Activated CD4-positive, alpha-beta T cell treated with anti-CD3 and anti-CD28 coated beads, Interleukin-2, amount 10 ng/mL, durations not matched to agents 7 days and 5 days (primary cell): ENCODE data around the gene SLCO3A1. TPM values are rescaled to one million over a fixed set of nuclear protein-coding genes. Genes with fewer than 3 reads are reported as not detected.

ENCODE experiments used
- CTCF ChIA-PET: fragments of 350-600 bp; sonication (Branson Sonifier 250); formaldehyde crosslinking; loops from one replicate; lab custom pipeline; 2021; ENCODE audit warnings: antibody characterized with exemption; lab: Charles Lee
- POLR2A ChIA-PET: fragments of 350-600 bp; sonication (Branson Sonifier 250); formaldehyde crosslinking; loops from one replicate; lab custom pipeline; 2021; ENCODE audit warnings: antibody characterized with exemption; lab: Charles Lee
- DNase-seq: peaks from one replicate; pipeline ENCODE4 v3.0.0-alpha.2; 2020
- H3K27ac Mint-ChIP-seq: one replicate; pipeline ENCODE4 v1.8.0; 2021; ENCODE audit warnings: mild to moderate bottlenecking, moderate library complexity, mixed read lengths
- H3K27me3 Mint-ChIP-seq: one replicate; pipeline ENCODE4 v1.8.0; 2021; ENCODE audit warnings: mixed read lengths
- H3K36me3 Mint-ChIP-seq: one replicate; pipeline ENCODE4 v1.8.0; 2021; ENCODE audit warnings: low read depth, mixed read lengths
- H3K4me1 Mint-ChIP-seq: one replicate; pipeline ENCODE4 v1.8.0; 2021; ENCODE audit warnings: mixed read lengths
- H3K4me3 Mint-ChIP-seq: one replicate; pipeline ENCODE4 v1.8.0; 2021; ENCODE audit warnings: mild to moderate bottlenecking, moderate library complexity, mixed read lengths
- H3K9me3 Mint-ChIP-seq: one replicate; pipeline ENCODE4 v1.8.0; 2021; ENCODE audit warnings: mixed read lengths
- total RNA-seq, 2 experiments: library from RNA; stranded (reverse); gene quantifications; one replicate each; pipeline ENCODE4 v1.2.3, GENCODE V29; 2021

Gene SLCO3A1
- total RNA-seq, 2 experiments from 2014 or later, result 41.8 to 46.8 TPM

DNA sequence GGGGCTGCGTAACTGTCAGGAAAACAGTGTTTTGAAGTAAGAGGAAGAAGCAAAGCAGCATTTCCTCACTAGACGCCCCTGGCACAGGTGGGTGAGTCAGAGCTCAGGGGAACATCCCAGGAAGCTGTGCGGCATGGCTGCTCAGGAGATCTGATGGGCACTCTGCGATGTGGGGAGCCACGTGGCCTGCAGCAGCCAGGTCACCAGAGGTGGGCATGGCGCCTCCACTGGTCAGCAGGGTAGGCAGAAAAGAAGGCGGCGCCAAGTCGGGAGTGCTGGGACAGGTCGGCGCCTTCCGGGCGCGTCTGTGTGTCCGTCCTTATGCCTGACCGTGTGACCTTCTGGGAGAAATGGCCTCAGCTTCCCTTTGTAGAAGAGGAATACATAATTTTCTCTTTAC is 290.3 kb downstream of the SLCO3A1 start:
- no peaks in the 10 kb centered on the region for H3K36me3 Mint-ChIP-seq
- no peak for DNase-seq
- H3K27me3 Mint-ChIP-seq, result no peaks in the 10 kb centered on the region
- H3K27ac Mint-ChIP-seq, result no peak overlapping the region
- CTCF ChIA-PET, result no interaction called here
- H3K4me3 Mint-ChIP-seq, result no peak overlapping the region
- no peaks in the 10 kb centered on the region for H3K9me3 Mint-ChIP-seq
- POLR2A ChIA-PET, result no interaction called here
- H3K4me1 Mint-ChIP-seq, result no peaks in the 10 kb centered on the region

GRCh38 chr15:92146511-92147150 is 293.1 kb downstream of the SLCO3A1 start:
- Mint-ChIP-seq H3K27ac (no peak overlapping the region), H3K4me3 (no peak overlapping the region), H3K27me3 (no peaks in the 10 kb centered on the region), H3K9me3 (no peaks in the 10 kb centered on the region), H3K4me1 (no peaks in the 10 kb centered on the region), H3K36me3 (no peaks in the 10 kb centered on the region)
- DNase-seq, result no peak
- CTCF ChIA-PET, result interaction anchor here (1.4 kb wide), 1 partner anchor 13 kb away, joined by 3 read pairs; no protein-coding TSS in a partner anchor
- POLR2A ChIA-PET, result no interaction called here

DNA sequence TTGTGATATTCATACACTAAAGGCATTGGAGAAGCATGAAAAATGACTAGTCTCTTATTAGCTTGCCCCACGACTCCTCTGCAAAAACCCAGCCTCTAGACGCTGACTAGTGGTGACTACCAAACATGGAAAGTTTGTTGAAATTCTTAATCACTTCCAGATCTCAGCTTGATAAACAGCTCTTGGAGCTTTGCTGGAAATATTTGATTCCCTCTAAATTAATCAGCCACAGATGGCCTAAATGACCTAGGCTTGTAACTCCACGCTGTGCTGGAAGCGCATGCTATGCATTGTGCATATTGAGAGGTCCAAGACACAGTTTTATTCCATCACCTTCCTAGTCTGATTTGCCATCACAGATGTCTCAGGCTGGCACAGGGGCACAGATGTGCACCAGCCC is 295.5 kb downstream of the SLCO3A1 start:
- Mint-ChIP-seq H3K9me3 (no peaks in the 10 kb centered on the region), H3K27ac (no peak overlapping the region), H3K36me3 (peaks cover 7% of the 10 kb centered on the region), H3K4me3 (no peak overlapping the region), H3K27me3 (no peaks in the 10 kb centered on the region), H3K4me1 (no peaks in the 10 kb centered on the region)
- ChIA-PET POLR2A (no interaction called here), CTCF (no interaction called here)
- no peak for DNase-seq

- H3K36me3 Mint-ChIP-seq, result peaks cover 7% of the 10 kb centered on the region
- ChIA-PET CTCF (no interaction called here), POLR2A (no interaction called here)
- no peak for DNase-seq
- H3K4me1 Mint-ChIP-seq, result no peaks in the 10 kb centered on the region
- H3K27me3 Mint-ChIP-seq, result no peaks in the 10 kb centered on the region
- H3K27ac Mint-ChIP-seq, result no peak overlapping the region
- H3K9me3 Mint-ChIP-seq, result no peaks in the 10 kb centered on the region
- H3K4me3 Mint-ChIP-seq, result no peak overlapping the region
Measured at GRCh38 chr15:92149465-92149864, 296.0 kb downstream of the SLCO3A1 start.

DNA sequence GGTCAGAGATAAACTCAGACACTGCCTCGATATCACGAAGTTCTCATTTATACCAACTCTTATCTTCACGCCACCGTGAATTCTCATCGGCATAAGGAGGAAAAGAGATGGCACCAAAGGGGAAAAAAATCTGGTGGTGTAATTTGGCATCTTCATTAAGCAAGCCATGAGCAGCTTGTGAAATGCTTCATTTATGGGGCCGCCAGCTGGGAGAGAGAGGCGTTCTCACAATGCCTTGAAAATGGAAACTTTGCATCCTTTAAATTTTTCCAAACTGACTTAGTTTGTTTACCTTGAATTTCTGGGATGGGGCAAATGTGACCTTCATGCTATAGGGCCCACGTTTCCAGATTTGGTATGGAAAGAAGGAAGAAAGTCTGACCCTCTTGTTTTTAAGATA is 297.7 kb downstream of the SLCO3A1 start:
- Mint-ChIP-seq H3K4me1 (no peaks in the 10 kb centered on the region), H3K36me3 (peaks cover 7% of the 10 kb centered on the region), H3K27ac (no peak overlapping the region), H3K9me3 (no peaks in the 10 kb centered on the region), H3K4me3 (no peak overlapping the region), H3K27me3 (no peaks in the 10 kb centered on the region)
- POLR2A ChIA-PET, result no interaction called here
- CTCF ChIA-PET, result no interaction called here
- DNase-seq, result no peak

GRCh38 chr15:92151741-92152140 is 298.2 kb downstream of the SLCO3A1 start:
- H3K27me3 Mint-ChIP-seq, result no peaks in the 10 kb centered on the region
- peaks cover 7% of the 10 kb centered on the region for H3K36me3 Mint-ChIP-seq
- no peak for DNase-seq
- no peaks in the 10 kb centered on the region for H3K9me3 Mint-ChIP-seq
- no peaks in the 10 kb centered on the region for H3K4me1 Mint-ChIP-seq
- CTCF ChIA-PET, result no interaction called here
- POLR2A ChIA-PET, result no interaction called here
- H3K4me3 Mint-ChIP-seq, result no peak overlapping the region
- no peak overlapping the region for H3K27ac Mint-ChIP-seq

DNA sequence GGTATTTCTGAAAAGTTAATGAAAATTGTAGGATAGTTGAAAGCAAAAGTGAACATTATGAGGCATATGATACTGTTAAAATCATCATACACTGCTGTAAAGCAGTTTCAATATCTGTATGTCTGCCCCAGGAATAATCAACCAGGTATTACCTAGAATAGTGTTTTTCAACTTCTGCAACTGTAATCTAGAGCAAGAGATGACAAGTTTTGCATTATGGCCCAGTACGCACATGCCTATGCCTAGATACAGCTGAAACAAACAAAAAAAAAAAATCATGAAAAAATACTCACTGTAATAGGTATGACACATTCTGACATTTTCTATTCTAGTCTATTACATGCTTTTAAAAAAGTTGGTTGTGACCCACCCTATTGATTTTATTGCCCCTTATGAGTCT is 299.5 kb downstream of the SLCO3A1 start:
- DNase-seq, result no peak
- CTCF ChIA-PET, result interaction anchor here (0.5 kb wide), 1 partner anchor 232 kb away, joined by 4 read pairs; no protein-coding TSS in a partner anchor
- H3K4me3 Mint-ChIP-seq, result no peak overlapping the region
- H3K4me1 Mint-ChIP-seq, result peaks cover 3% of the 10 kb centered on the region
- POLR2A ChIA-PET, result no interaction called here
- no peaks in the 10 kb centered on the region for H3K9me3 Mint-ChIP-seq
- no peak overlapping the region for H3K27ac Mint-ChIP-seq
- peaks cover 7% of the 10 kb centered on the region for H3K36me3 Mint-ChIP-seq
- no peaks in the 10 kb centered on the region for H3K27me3 Mint-ChIP-seq

GRCh38 chr15:92153620-92154019 is 300.1 kb downstream of the SLCO3A1 start:
- Mint-ChIP-seq H3K9me3 (no peaks in the 10 kb centered on the region), H3K4me3 (no peak overlapping the region), H3K4me1 (peaks cover 9% of the 10 kb centered on the region), H3K36me3 (peaks cover 7% of the 10 kb centered on the region), H3K27me3 (no peaks in the 10 kb centered on the region), H3K27ac (no peak overlapping the region)
- ChIA-PET CTCF (no interaction called here), POLR2A (no interaction called here)
- DNase-seq, result no peak

DNA sequence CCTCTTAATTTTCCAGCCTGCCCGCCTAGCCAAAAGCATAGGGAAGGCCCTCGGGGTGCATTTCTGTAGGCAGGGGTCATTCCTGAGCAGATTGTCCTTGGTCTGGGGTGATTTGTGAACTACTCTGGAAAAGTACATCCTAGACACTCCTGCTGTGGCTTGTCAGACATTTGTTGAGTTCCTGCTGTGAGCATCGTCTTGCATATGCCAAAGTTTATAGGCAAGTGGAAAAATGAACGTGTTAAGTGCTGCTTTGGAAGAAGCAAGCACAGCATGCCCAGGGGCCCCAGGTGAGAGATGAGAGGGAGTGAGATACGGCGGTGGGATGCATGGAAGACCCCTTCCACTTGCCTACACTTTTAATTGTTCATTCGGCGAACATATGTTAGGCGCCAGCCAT is 302.4 kb downstream of the SLCO3A1 start:
- no peak for DNase-seq
- Mint-ChIP-seq H3K27ac (no peak overlapping the region), H3K4me1 (peaks cover 9% of the 10 kb centered on the region), H3K4me3 (no peak overlapping the region), H3K36me3 (peaks cover 7% of the 10 kb centered on the region), H3K9me3 (no peaks in the 10 kb centered on the region), H3K27me3 (no peaks in the 10 kb centered on the region)
- ChIA-PET POLR2A (no interaction called here), CTCF (no interaction called here)

GRCh38 chr15:92157666-92158298 is 304.3 kb downstream of the SLCO3A1 start:
- peaks cover 4% of the 10 kb centered on the region for H3K36me3 Mint-ChIP-seq
- POLR2A ChIA-PET, result no interaction called here

GRCh38 chr15:92158426-92158825 is 304.9 kb downstream of the SLCO3A1 start:
- no peak for DNase-seq
- H3K36me3 Mint-ChIP-seq, result peaks cover 2% of the 10 kb centered on the region
- H3K9me3 Mint-ChIP-seq, result no peaks in the 10 kb centered on the region
- ChIA-PET POLR2A (no interaction called here), CTCF (interaction anchor here (1.2 kb wide), 1 partner anchor 12 kb away, joined by 3 read pairs; no protein-coding TSS in a partner anchor)
- H3K27ac Mint-ChIP-seq, result no peak overlapping the region
- no peaks in the 10 kb centered on the region for H3K27me3 Mint-ChIP-seq
- H3K4me3 Mint-ChIP-seq, result no peak overlapping the region
- peaks cover 13% of the 10 kb centered on the region for H3K4me1 Mint-ChIP-seq

More at GRCh38 chr15:92157666-92158298, 304.3 kb downstream of the SLCO3A1 start:
- H3K4me1 Mint-ChIP-seq, result peaks cover 13% of the 10 kb centered on the region
- no peaks in the 10 kb centered on the region for H3K9me3 Mint-ChIP-seq
- no peak overlapping the region for H3K4me3 Mint-ChIP-seq
- CTCF ChIA-PET, result no interaction called here
- no peak for DNase-seq
- no peaks in the 10 kb centered on the region for H3K27me3 Mint-ChIP-seq
- H3K27ac Mint-ChIP-seq, result no peak overlapping the region

GRCh38 chr15:92159481-92159880 is 306.0 kb downstream of the SLCO3A1 start:
- Mint-ChIP-seq H3K36me3 (peaks cover 2% of the 10 kb centered on the region), H3K27me3 (no peaks in the 10 kb centered on the region), H3K4me1 (peaks cover 13% of the 10 kb centered on the region), H3K9me3 (no peaks in the 10 kb centered on the region), H3K4me3 (no peak overlapping the region), H3K27ac (no peak overlapping the region)
- ChIA-PET POLR2A (no interaction called here), CTCF (interaction anchor here (1.2 kb wide), 1 partner anchor 13 kb away, joined by 3 read pairs; no protein-coding TSS in a partner anchor)
- DNase-seq, result no peak

- POLR2A ChIA-PET, result no interaction called here
- no peaks in the 10 kb centered on the region for H3K27me3 Mint-ChIP-seq
- H3K4me3 Mint-ChIP-seq, result no peak overlapping the region
- H3K4me1 Mint-ChIP-seq, result peaks cover 13% of the 10 kb centered on the region
- DNase-seq, result no peak
- H3K27ac Mint-ChIP-seq, result no peak overlapping the region
- peaks cover 2% of the 10 kb centered on the region for H3K36me3 Mint-ChIP-seq
- CTCF ChIA-PET, result interaction anchor here (1.2 kb wide), 1 partner anchor 14 kb away, joined by 3 read pairs; no protein-coding TSS in a partner anchor
- no peaks in the 10 kb centered on the region for H3K9me3 Mint-ChIP-seq
Measured at GRCh38 chr15:92159906-92160841, 306.7 kb downstream of the SLCO3A1 start.
